HCT116 (cell line): ENCODE data around the gene KNSTRN. TPM values are rescaled to one million over a fixed set of nuclear protein-coding genes. Genes with fewer than 3 reads are reported as not detected.

Experiments
- ATAC-seq: fragments of 200-7000 bp; cut with Tn5 transposase; 2 replicates; pipeline ENCODE4 v1.9.1; 2020; ENCODE audit warnings: mild to moderate bottlenecking, moderate library complexity
- BruUV-seq: library from RNA; stranded (reverse); fragments of 400-500 nt; replicated peaks from 2 replicates; lab custom pipeline; 2021; lab: Mats Ljungman, UMichigan
- CTCF ChIA-PET: fragments of 300-600 bp; sonication (Branson Sonifier 250); formaldehyde crosslinking; loops from one replicate; lab custom pipeline; 2021; ENCODE audit warnings: antibody characterized with exemption; lab: Charles Lee
- POLR2A ChIA-PET: fragments of 300-600, 350-600 bp; sonication (Branson Sonifier 250); formaldehyde crosslinking; loops from one replicate; lab custom pipeline; 2021; ENCODE audit warnings: antibody characterized with exemption; lab: Charles Lee
- RAD21 ChIA-PET, 2 experiments: fragments of 300-600 bp; sonication (Branson Sonifier 250); formaldehyde crosslinking; loops; one replicate each; lab custom pipeline; 2023; ENCODE audit warnings: low total read pairs in 2 of 2; ENCODE audit not compliant: uncharacterized antibody in 2 of 2, unreplicated experiment in 2 of 2, low non-redundant PET in 1 of 2; lab: Charles Lee
- DNase-seq: peaks from one replicate; pipeline ENCODE4 v3.0.0-alpha.2; 2010; ENCODE audit warnings: low read depth, low spot score
- H2AFZ ChIP-seq: fragments of 200-600 bp; shearing (Covaris generic), sonication (generic); 2 replicates; pipeline ENCODE4 v1.6.1; 2017; ENCODE audit warnings: low read depth, mixed run types, mixed read lengths, antibody characterized with exemption, low read length; ENCODE audit not compliant: poor library complexity, severe bottlenecking
- H3K27ac ChIP-seq: 2 replicates; pipeline ENCODE4 v1.5.1; 2012; ENCODE audit warnings: low read depth, low read length
- H3K27me3 ChIP-seq: fragments of 200-600 bp; sonication (generic); 2 replicates; pipeline ENCODE4 v1.6.1; 2016; ENCODE audit warnings: mixed run types, low read length, mixed read lengths; ENCODE audit not compliant: insufficient read depth
- H3K36me3 ChIP-seq, 2 experiments: fragments of 200-500 bp in 1 of 2; fragments of 200-600 bp in 1 of 2; sonication (Bioruptor generic) in 1 of 2; sonication (generic) in 1 of 2; 2 replicates each; pipeline versions ENCODE4 v1.5.1 to v1.6.1; 2014 to 2016; ENCODE audit warnings: low read length in 2 of 2, inconsistent platforms in 1 of 2, mixed read lengths in 1 of 2, mixed run types in 1 of 2; ENCODE audit not compliant: insufficient read depth in 2 of 2, control insufficient read depth in 1 of 2
- H3K4me1 ChIP-seq, 2 experiments: fragments of 200-600 bp in 1 of 2; sonication (generic) in 1 of 2; 2 replicates each; pipeline versions ENCODE4 v1.5.1 to v1.6.1; 2012 to 2017; ENCODE audit warnings: low read length in 2 of 2, inconsistent platforms in 1 of 2, mild to moderate bottlenecking in 1 of 2, mixed read lengths in 1 of 2, mixed run types in 1 of 2, moderate library complexity in 1 of 2; ENCODE audit not compliant: insufficient read depth in 2 of 2, control insufficient read depth in 1 of 2
- H3K4me2 ChIP-seq: fragments of 200-600 bp; sonication (generic); 2 replicates; pipeline ENCODE4 v1.6.1; 2017; ENCODE audit warnings: mixed run types, low read length, mixed read lengths
- H3K4me3 ChIP-seq, 2 experiments: fragments of 200-600 bp in 1 of 2; sonication (generic) in 1 of 2; replicated peaks in 1 of 2; 2 replicates each; pipeline ENCODE4 v1.5.1; 2011 to 2016; ENCODE audit warnings: low read length in 2 of 2, control low read depth in 1 of 2, low read depth in 1 of 2, mild to moderate bottlenecking in 1 of 2, mixed read lengths in 1 of 2, mixed run types in 1 of 2
- H3K79me2 ChIP-seq: fragments of 200-600 bp; sonication (generic); 2 replicates; pipeline ENCODE4 v1.6.1; 2017; ENCODE audit warnings: mild to moderate bottlenecking, mixed run types, low read length, moderate library complexity, mixed read lengths; ENCODE audit not compliant: insufficient read depth
- H3K9ac ChIP-seq: fragments of 200-600 bp; sonication (generic); 2 replicates; pipeline ENCODE4 v1.6.1; 2016; ENCODE audit warnings: low read length, mixed read lengths
- H3K9me2 ChIP-seq: fragments of 200-600 bp; sonication (generic), shearing (Covaris generic); 2 replicates; pipeline ENCODE4 v1.6.1; 2017; ENCODE audit warnings: mixed run types, mild to moderate bottlenecking, moderate library complexity; ENCODE audit not compliant: insufficient read depth
- H3K9me3 ChIP-seq, 2 experiments: fragments of 200-500 bp in 1 of 2; fragments of 200-600 bp in 1 of 2; sonication (Bioruptor generic) in 1 of 2; sonication (generic) in 1 of 2; 2 replicates each; pipeline ENCODE4 v1.6.1; 2014 to 2017; ENCODE audit warnings: low read length in 2 of 2, mixed read lengths in 2 of 2, inconsistent platforms in 1 of 2, low read depth in 1 of 2, mild to moderate bottlenecking in 1 of 2, mixed run types in 1 of 2, moderate library complexity in 1 of 2; ENCODE audit not compliant: control insufficient read depth in 1 of 2, insufficient read depth in 1 of 2
- H4K20me1 ChIP-seq: fragments of 200-600 bp; sonication (generic), shearing (Covaris generic); 2 replicates; pipeline ENCODE4 v1.6.1; 2017; ENCODE audit warnings: mixed run types, mild to moderate bottlenecking, moderate library complexity; ENCODE audit not compliant: insufficient read depth
- POLR2A ChIP-seq: IDR thresholded peaks from 2 replicates; pipeline ENCODE4 v1.7.0; 2011; ENCODE audit warnings: borderline replicate concordance; ENCODE audit not compliant: insufficient read depth, insufficient read length; ENCODE audit errors: extremely low read depth
- POLR2AphosphoS5 ChIP-seq: IDR thresholded peaks from 2 replicates; pipeline ENCODE4 v1.6.1; 2011; ENCODE audit warnings: mild to moderate bottlenecking, low read depth, low read length, moderate library complexity
- TCF7L2 ChIP-seq: IDR thresholded peaks from 2 replicates; pipeline ENCODE4 v1.7.0; 2011; ENCODE audit warnings: borderline replicate concordance, inconsistent platforms; ENCODE audit not compliant: insufficient read depth, insufficient read length; ENCODE audit errors: extremely low read depth
- ZFX ChIP-seq: fragments of 450-650 bp; IDR thresholded peaks from 2 replicates; pipeline ENCODE4 v1.6.1; 2017
- intact Hi-C: fragments of 100-400 bp; cut with micrococcal nuclease; formaldehyde crosslinking; loops from 2 replicates; pipeline ENCODE4 v1.10.0; 2022
- total RNA-seq: library from RNA; stranded (reverse); gene quantifications from one replicate; pipeline ENCODE4 v1.2.1, GENCODE V29; 2021; ENCODE audit not compliant: unreplicated experiment
- TF ChIP-seq, protein P1 (sequence below), 3 experiments: fragments of 200-600 bp in 1 of 3; sonication (generic) in 1 of 3; IDR thresholded peaks in 2 of 3; conservative IDR thresholded peaks in 1 of 3; 2 replicates each; pipeline ENCODE4 v1.5.1; 2012 to 2017; ENCODE audit warnings: low read depth in 2 of 3, low read length in 2 of 3, antibody characterized with exemption in 1 of 3, borderline replicate concordance in 1 of 3, control low read depth in 1 of 3, mild to moderate bottlenecking in 1 of 3, mixed read lengths in 1 of 3, mixed run types in 1 of 3, moderate library complexity in 1 of 3; ENCODE audit not compliant: insufficient read depth in 1 of 3

Gene KNSTRN
- total RNA-seq, 1 experiment from 2014 or later: 84.1 TPM

- Histone ChIP-seq H3K4me1 (no peaks in the 10 kb centered on the region), H3K9me3 (no peaks in the 10 kb centered on the region), H3K4me2 (no peak overlapping the region), H3K36me3 (peaks cover 47 to 50% of the 10 kb centered on the region in 2 experiments), H3K27me3 (no peaks in the 10 kb centered on the region), H3K27ac (no peak overlapping the region), H3K9ac (no peak overlapping the region), H3K9me2 (no peaks in the 10 kb centered on the region), H3K79me2 (peaks cover 5% of the 10 kb centered on the region; the same call in 1 of the 2 replicates), H3K4me3 (no peak overlapping the region), H2AFZ (no peak overlapping the region), H4K20me1 (no peaks in the 10 kb centered on the region)
- DNase-seq (no peak), ATAC-seq (no peak)
- ChIA-PET CTCF (no interaction called here), POLR2A (no interaction called here), RAD21 (no interaction called here)
- intact Hi-C loops: no loop called here
- no TSS peak for BruUV-seq
- TF ChIP-seq POLR2A (no peak), ZFX (no peak), TCF7L2 (no peak)
- TF ChIP-seq, protein P1, sequence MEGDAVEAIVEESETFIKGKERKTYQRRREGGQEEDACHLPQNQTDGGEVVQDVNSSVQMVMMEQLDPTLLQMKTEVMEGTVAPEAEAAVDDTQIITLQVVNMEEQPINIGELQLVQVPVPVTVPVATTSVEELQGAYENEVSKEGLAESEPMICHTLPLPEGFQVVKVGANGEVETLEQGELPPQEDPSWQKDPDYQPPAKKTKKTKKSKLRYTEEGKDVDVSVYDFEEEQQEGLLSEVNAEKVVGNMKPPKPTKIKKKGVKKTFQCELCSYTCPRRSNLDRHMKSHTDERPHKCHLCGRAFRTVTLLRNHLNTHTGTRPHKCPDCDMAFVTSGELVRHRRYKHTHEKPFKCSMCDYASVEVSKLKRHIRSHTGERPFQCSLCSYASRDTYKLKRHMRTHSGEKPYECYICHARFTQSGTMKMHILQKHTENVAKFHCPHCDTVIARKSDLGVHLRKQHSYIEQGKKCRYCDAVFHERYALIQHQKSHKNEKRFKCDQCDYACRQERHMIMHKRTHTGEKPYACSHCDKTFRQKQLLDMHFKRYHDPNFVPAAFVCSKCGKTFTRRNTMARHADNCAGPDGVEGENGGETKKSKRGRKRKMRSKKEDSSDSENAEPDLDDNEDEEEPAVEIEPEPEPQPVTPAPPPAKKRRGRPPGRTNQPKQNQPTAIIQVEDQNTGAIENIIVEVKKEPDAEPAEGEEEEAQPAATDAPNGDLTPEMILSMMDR (IDR thresholded peaks at IDR 0.05 in 2 of 3, conservative IDR thresholded peaks at IDR 0.05 in 1 of 3; ENCODE audit: borderline replicate concordance in 1 of 3, insufficient read depth in 1 of 3, low read depth in 2 of 3, low read length in 2 of 3): no peak
Measured at GRCh38 chr15:40413036-40413435, 30.5 kb downstream of the KNSTRN start.

DNA sequence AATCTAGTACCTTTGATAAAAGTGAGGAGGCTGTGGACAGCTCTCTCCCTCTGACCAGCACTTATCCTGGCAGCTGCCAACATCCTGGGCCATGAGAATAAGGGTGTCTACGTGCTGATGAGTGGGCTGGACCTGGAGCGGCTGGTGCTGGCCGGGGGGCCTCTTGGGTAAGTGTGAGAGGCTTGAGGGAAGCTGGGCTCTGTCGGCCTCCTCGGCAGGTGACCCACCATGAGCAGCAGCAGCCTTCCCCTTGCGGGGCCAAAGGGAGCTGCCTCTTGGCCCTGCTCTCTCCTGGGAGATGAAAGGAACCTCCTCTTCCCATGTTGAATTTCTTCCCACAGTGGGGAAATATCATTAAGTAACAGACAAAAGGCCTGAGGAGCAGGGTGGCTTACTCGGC is 32.3 kb downstream of the KNSTRN start:
- CTCF ChIA-PET: no interaction called here
- DNase-seq: no peak

More for the DNA sequence above, 32.3 kb downstream of the KNSTRN start:
- BruUV-seq: no TSS peak
- intact Hi-C loops: no loop called here
- no peak overlapping the region for H2AFZ ChIP-seq
- no peak overlapping the region for H3K4me3 ChIP-seq
- no peaks in the 10 kb centered on the region for H3K9me2 ChIP-seq
- ATAC-seq: no peak
- no peak overlapping the region for H3K4me2 ChIP-seq
- H3K4me1 ChIP-seq: peaks cover 0 to under 1% of the 10 kb centered on the region in 2 experiments; a peak in 1 of 4 replicates
- no peaks in the 10 kb centered on the region for H3K27me3 ChIP-seq
- peaks cover 38 to 55% of the 10 kb centered on the region in 2 experiments for H3K36me3 ChIP-seq
- no peaks in the 10 kb centered on the region for H3K9me3 ChIP-seq
- no peak overlapping the region for H3K9ac ChIP-seq
- H3K79me2 ChIP-seq: no peaks in the 10 kb centered on the region
- no peaks in the 10 kb centered on the region for H4K20me1 ChIP-seq
- ChIA-PET RAD21 (no interaction called here), POLR2A (interaction anchor here (1.5 kb wide), 1 partner anchor 9 kb away, joined by 5 read pairs; the partner anchor contains the start of gene IVD)
- TF ChIP-seq, protein P1 (IDR thresholded peaks at IDR 0.05 in 2 of 3, conservative IDR thresholded peaks at IDR 0.05 in 1 of 3; ENCODE audit: borderline replicate concordance in 1 of 3, insufficient read depth in 1 of 3, low read depth in 2 of 3, low read length in 2 of 3): no peak
- no peak for TF ChIP-seq POLR2AphosphoS5
- no peak overlapping the region for H3K27ac ChIP-seq
